GM10248 (cell line): Measurements from ENCODE around the gene CC2D1A.
"Not testable (repeated sequence)": the region's sequence is repeated elsewhere in the genome, so short reads cannot be mapped to it uniquely, and the experiment has no call there.

Source experiments
- CTCF ChIA-PET: fragments of 300-600 bp; sonication (Branson Sonifier 250); formaldehyde crosslinking; extraction: SDS; loops from one replicate; lab custom pipeline; 2021; ENCODE audit warnings: antibody characterized with exemption; lab: Yijun Ruan, JAX
- POLR2A ChIA-PET: fragments of 350-650 bp; sonication (Branson Sonifier 250); formaldehyde crosslinking; extraction: SDS; loops from one replicate; lab custom pipeline; 2020; ENCODE audit warnings: antibody characterized with exemption; lab: Yijun Ruan, JAX
- DNase-seq: peaks from one replicate; pipeline ENCODE4 v3.0.0; 2012; ENCODE audit errors: extremely low spot score
- TF ChIP-seq, protein P1 (sequence below): IDR thresholded peaks from 2 replicates; pipeline ENCODE4 v1.5.1; 2012; ENCODE audit warnings: mild to moderate bottlenecking, low read depth; ENCODE audit errors: extremely low read depth, missing control alignments, control extremely low read depth

The CC2D1A gene

DNA sequence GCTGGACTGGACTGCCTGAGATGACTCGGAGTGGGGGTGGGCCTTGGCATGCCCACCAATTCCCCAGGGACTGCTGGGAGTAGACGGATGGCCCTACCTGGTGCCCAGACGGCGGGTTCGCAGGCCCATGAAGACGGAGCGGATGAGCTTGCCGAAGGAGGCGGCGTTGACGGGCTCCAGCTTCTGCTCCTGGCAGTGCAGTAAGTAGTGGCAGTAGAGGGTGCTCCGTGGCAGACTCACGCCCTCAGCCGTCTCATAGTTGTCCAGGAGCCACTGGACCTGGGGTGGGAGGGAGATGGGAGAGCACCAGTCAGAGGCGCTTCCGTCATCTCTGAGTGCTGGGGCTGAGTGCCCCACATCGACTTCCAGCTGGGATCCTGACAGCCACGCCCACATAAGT, 63.9 kb downstream of the CC2D1A start:
- DNase-seq = no peak
- TF ChIP-seq, protein P1, sequence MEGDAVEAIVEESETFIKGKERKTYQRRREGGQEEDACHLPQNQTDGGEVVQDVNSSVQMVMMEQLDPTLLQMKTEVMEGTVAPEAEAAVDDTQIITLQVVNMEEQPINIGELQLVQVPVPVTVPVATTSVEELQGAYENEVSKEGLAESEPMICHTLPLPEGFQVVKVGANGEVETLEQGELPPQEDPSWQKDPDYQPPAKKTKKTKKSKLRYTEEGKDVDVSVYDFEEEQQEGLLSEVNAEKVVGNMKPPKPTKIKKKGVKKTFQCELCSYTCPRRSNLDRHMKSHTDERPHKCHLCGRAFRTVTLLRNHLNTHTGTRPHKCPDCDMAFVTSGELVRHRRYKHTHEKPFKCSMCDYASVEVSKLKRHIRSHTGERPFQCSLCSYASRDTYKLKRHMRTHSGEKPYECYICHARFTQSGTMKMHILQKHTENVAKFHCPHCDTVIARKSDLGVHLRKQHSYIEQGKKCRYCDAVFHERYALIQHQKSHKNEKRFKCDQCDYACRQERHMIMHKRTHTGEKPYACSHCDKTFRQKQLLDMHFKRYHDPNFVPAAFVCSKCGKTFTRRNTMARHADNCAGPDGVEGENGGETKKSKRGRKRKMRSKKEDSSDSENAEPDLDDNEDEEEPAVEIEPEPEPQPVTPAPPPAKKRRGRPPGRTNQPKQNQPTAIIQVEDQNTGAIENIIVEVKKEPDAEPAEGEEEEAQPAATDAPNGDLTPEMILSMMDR = no peak
- POLR2A ChIA-PET = interaction anchor here (0.7 kb wide), 1 partner anchor 49 kb away, joined by 3 read pairs; no protein-coding TSS in a partner anchor
- CTCF ChIA-PET = interaction anchor here (1.2 kb wide), 1 partner anchor 100 kb away, joined by 3 read pairs; no protein-coding TSS in a partner anchor

DNA sequence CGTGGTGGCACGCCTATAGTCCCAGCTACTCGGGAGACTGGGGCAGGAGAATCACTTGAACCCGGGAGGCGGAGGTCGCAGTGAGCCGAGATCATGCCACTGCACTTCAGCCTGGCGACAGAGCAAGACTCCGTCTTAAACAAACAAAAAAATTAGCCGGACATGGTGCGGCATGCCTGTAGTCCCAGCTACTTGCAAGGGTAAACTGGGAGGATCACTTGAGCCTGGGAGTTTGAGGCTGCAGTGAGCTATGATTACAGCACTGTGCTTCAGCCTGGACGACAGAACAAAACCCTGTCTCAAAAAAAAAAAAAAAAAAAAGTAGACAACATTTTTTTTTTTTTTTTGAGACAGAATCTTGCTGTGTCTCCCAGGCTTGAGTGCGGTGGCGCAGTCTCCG, 65.9 kb downstream of the CC2D1A start:
- DNase-seq, CTCF ChIA-PET: not testable (repeated sequence)
- POLR2A ChIA-PET = interaction anchor here (0.7 kb wide), 1 partner anchor 927 kb away, joined by 9 read pairs; no protein-coding TSS in a partner anchor

DNA sequence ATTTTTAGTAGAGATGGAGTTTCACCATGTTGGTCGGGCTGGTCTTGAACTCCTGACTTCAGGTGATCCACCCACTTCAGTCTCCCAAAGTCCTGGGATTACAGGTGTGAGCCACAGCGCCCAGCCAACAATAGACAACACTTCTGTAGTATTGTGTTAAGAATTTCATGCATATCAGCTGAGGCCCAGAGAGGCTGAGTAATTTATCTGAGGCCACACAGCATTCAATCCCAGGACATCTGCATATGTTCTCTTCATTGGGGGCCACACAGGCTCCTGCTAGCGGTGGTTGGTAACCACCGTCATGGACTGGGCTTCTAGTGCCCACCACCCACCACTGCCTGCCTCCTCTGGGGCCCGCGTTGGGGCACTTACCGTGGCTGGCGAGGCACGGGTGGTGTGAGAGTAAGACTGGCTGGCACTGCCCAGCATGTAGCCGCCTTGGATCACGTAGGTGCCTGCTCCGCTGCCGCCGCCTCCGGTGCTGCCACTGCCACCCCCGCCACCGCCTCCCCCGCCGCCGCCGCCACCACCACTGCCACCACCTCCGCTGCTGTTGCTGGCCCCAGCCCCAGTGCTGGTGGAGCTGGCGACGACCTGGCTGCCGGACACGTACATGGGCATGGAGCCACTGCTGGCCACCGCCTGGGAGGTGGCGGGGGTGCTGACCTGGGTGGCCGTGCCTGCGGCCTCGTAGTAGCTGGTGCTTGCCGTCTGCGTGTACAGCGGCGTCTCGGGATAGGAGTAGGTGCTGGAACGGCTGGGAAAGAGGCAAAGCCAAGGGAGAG, 66.6 kb downstream of the CC2D1A start:
- TF ChIP-seq, protein P1 = no peak
- POLR2A ChIA-PET = interaction anchor here (0.7 kb wide), 1 partner anchor 926 kb away, joined by 9 read pairs; no protein-coding TSS in a partner anchor
- no peak for DNase-seq
- CTCF ChIA-PET = interaction anchor here (1.1 to 1.3 kb wide), 2 partner anchors 9 to 12 kb away, joined by 3 read pairs; no protein-coding TSS in a partner anchor

DNA sequence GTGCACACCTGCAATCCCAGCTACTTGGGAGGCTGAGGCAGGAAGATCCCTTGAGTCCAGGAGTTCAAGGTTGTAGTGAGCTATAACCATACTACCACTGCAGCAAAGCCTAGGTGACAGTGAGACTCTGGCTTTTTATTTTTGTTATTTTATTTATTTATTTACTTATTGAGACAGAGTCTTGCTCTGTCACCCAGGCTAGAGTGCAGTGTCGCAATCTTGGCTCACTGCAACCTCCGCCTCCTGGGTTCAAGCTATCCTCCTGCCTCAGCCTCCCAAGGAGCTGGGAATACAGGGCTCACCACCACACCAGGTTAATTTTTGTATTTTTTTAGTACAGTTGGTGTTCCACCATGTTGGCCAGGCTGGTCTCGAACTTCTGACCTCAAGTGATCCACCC, 67.5 kb downstream of the CC2D1A start:
- CTCF ChIA-PET = interaction anchor here (1.0 to 1.3 kb wide), 3 partner anchors 8 to 20 kb away, joined by 3 read pairs; no protein-coding TSS in a partner anchor
- DNase-seq, POLR2A ChIA-PET: not testable (repeated sequence)

DNA sequence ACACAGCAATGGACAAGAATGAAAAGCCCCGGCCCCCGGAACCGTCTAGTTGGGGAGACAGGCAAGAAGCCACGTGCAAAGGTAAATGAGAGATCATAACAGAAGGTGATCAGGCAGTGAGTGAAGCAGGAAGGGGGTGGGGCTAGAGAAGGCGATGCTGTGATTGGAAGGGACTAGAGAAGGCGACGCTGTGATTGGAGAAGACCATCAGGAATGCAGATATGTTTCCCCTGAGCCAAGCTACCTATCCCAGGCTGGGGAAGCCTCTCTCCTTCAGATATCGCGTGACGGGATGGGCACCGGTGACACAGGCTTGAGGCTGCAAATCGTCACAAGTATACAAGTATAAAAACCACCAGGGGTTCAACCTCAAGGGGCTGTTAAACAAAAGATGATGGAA, 68.1 kb downstream of the CC2D1A start:
- DNase-seq = no peak
- POLR2A ChIA-PET = no interaction called here
- CTCF ChIA-PET = interaction anchor here (1.0 kb wide), 1 partner anchor 21 kb away, joined by 3 read pairs; no protein-coding TSS in a partner anchor
- TF ChIP-seq, protein P1 = no peak

DNA sequence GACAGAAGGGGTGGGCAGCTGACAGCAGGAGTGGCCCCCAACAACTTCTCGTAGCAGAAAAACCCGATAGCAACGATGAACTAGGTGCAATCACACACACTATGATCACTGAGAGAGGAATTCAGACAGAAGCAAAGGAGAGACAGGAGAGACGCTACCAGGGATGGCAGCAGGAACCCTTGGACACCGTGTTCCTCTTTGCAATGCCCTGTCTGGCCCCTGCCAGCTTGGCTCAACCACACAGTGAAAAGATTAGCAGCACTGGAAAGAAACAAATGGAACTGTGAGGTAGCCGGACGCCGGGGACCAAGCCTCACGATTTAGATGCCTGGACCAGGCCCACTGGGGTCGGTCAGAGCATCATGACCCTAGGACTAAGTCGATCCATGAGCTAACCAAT, 69.9 kb downstream of the CC2D1A start:
- DNase-seq = no peak
- ChIA-PET POLR2A (no interaction called here), CTCF (no interaction called here)
- TF ChIP-seq, protein P1 = no peak

DNA sequence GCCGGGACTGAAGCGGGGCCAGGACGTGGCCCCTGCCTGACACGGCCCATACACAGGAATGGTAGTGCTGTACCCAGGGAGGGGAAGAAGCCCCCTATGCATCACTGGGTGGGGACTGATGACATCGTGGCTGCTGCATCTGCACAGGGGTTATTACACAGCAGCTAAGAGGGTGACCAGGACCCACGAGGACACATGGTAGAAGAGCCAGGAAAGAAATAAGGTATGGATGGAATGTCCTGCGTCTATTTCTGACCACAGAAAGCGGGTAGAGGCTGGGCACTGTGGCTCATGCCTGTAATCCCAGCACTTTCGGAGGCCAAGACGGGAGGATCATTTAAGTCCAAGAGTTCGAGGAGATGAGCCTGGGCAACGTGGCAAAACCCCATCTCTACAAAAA, 70.4 kb downstream of the CC2D1A start:
- TF ChIP-seq, protein P1 = no peak
- POLR2A ChIA-PET = no interaction called here
- CTCF ChIA-PET = interaction anchor here (1.3 kb wide), 1 partner anchor 83 kb away, joined by 4 read pairs; no protein-coding TSS in a partner anchor
- no peak for DNase-seq
